ENCODE data around the gene TBC1D19. TPM values are rescaled to one million over a fixed set of nuclear protein-coding genes. Genes with fewer than 3 reads are reported as not detected.

TBC1D19 gene
- polyA plus RNA-seq, 1 experiment, result 37.0 TPM

GRCh38 chr4:26609391-26609790 lies 25.5 kb downstream of the TBC1D19 start:
- ChIA-PET POLR2A (no interaction called here), CTCF (no interaction called here)
- Histone ChIP-seq H3K9me3 (ENCODE audit: control insufficient read depth, insufficient read depth, low read length) (no peaks in the 10 kb centered on the region; the same call in 1 of the 2 replicates), H3K4me3 (ENCODE audit: low read depth, low read length) (no peak overlapping the region), H3K27ac (ENCODE audit: low read depth, low read length) (no peak overlapping the region), H3K27me3 (ENCODE audit: control insufficient read depth, insufficient read depth, low read length) (no peaks in the 10 kb centered on the region)
- no peak for TF ChIP-seq CTCF (IDR thresholded peaks at IDR 0.05; ENCODE audit: low read depth, low read length)
- DNase-seq (ENCODE audit: low read depth, low spot score), result no peak

- ChIA-PET CTCF (no interaction called here), POLR2A (no interaction called here)
- TF ChIP-seq CTCF (IDR thresholded peaks at IDR 0.05; ENCODE audit: low read depth, low read length), result no peak
- Histone ChIP-seq H3K9me3 (ENCODE audit: control insufficient read depth, insufficient read depth, low read length) (no peaks in the 10 kb centered on the region), H3K4me3 (ENCODE audit: low read depth, low read length) (no peak overlapping the region), H3K27me3 (ENCODE audit: control insufficient read depth, insufficient read depth, low read length) (no peaks in the 10 kb centered on the region), H3K27ac (ENCODE audit: low read depth, low read length) (no peak overlapping the region)
- no peak for DNase-seq (ENCODE audit: low read depth, low spot score)
Measured at GRCh38 chr4:26609868-26610267, 26.0 kb downstream of the TBC1D19 start.

GRCh38 chr4:26611372-26611771 lies 27.5 kb downstream of the TBC1D19 start:
- Histone ChIP-seq H3K27ac (ENCODE audit: low read depth, low read length) (no peak overlapping the region), H3K27me3 (ENCODE audit: control insufficient read depth, insufficient read depth, low read length) (no peaks in the 10 kb centered on the region), H3K9me3 (ENCODE audit: control insufficient read depth, insufficient read depth, low read length) (no peaks in the 10 kb centered on the region), H3K4me3 (ENCODE audit: low read depth, low read length) (no peak overlapping the region)
- POLR2A ChIA-PET, result no interaction called here
- no peak for DNase-seq (ENCODE audit: low read depth, low spot score)
- no peak for TF ChIP-seq CTCF (IDR thresholded peaks at IDR 0.05; ENCODE audit: low read depth, low read length)
- CTCF ChIA-PET, result interaction anchor here (0.7 to 1.6 kb wide), 3 partner anchors 28 to 281 kb away, joined by 3 to 5 read pairs (median 4); partner anchors contain the start of gene TBC1D19

- Histone ChIP-seq H3K9me3 (ENCODE audit: control insufficient read depth, insufficient read depth, low read length) (no peaks in the 10 kb centered on the region), H3K4me3 (ENCODE audit: low read depth, low read length) (no peak overlapping the region), H3K27me3 (ENCODE audit: control insufficient read depth, insufficient read depth, low read length) (no peaks in the 10 kb centered on the region), H3K27ac (ENCODE audit: low read depth, low read length) (no peak overlapping the region)
- POLR2A ChIA-PET, result no interaction called here
- CTCF ChIA-PET, result interaction anchor here (1.4 to 1.6 kb wide), 2 partner anchors 154 to 281 kb away, joined by 4 to 5 read pairs; no protein-coding TSS in a partner anchor
- no peak for TF ChIP-seq CTCF (IDR thresholded peaks at IDR 0.05; ENCODE audit: low read depth, low read length)
- DNase-seq (ENCODE audit: low read depth, low spot score), result no peak
Measured at GRCh38 chr4:26611885-26612284, 28.0 kb downstream of the TBC1D19 start.

GRCh38 chr4:26613237-26613636 lies 29.4 kb downstream of the TBC1D19 start:
- CTCF ChIA-PET, result no interaction called here
- no peak overlapping the region for H3K4me3 ChIP-seq (ENCODE audit: low read depth, low read length)
- TF ChIP-seq CTCF (IDR thresholded peaks at IDR 0.05; ENCODE audit: low read depth, low read length), result no peak
- no peak overlapping the region for H3K27ac ChIP-seq (ENCODE audit: low read depth, low read length)
- H3K27me3 ChIP-seq (ENCODE audit: control insufficient read depth, insufficient read depth, low read length), result no peaks in the 10 kb centered on the region
- DNase-seq (ENCODE audit: low read depth, low spot score), result no peak
- H3K9me3 ChIP-seq (ENCODE audit: control insufficient read depth, insufficient read depth, low read length), result no peaks in the 10 kb centered on the region
- POLR2A ChIA-PET, result no interaction called here
